ENCODE data around the gene RAMAC.
"Not testable (repeated sequence)": the region's sequence is repeated elsewhere in the genome, so short reads cannot be mapped to it uniquely, and the experiment has no call there.

Gene RAMAC

DNA sequence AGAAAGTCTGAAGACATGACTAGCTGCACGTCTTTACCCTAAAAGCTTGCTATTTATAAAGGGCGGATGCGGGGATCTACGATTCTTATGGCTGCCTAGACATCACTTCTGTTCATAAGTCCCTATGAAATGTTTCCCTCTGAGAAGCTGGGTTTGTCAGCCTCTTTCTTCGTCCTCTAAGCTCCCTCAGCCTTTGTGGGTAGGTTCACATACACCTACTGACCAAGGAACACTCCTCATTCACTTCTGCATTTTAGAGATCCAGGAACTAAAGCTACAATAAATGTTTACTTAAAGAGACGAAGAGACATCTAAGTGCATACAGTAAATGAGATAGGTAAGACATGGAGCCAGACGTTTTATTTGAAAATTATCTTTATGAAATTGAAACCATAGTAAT, 16.7 kb upstream of the RAMAC start:
- DNase-seq, result no peak

DNA sequence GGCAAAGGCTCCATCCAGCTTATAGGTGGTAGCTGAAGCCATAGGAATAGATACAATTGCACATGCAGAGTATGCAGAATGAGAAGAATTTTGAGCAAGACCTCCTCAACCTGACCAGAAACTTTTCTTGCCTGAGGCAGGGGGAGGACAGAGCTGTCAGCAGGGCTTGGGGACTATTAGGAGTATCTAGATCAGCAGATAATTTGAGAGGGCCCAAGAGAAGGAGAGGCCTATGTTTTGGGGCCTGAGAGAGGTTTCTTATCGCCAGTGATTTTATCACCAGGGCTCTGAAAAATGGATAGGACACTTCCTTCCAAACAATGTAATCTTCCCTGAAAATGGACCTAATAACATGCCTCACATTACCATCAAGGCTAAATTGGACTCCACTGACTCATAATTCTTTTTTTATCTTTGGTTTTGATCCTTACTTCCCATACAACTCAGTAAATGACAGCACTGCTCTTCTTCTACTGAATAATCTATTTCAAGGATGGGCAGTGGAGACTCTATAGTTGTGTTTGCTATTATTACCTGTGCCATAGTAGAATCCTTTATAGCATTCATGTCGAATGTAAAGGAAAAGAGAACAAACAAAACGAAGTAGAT, 15.8 kb upstream of the RAMAC start:
- DNase-seq, result no peak

DNA sequence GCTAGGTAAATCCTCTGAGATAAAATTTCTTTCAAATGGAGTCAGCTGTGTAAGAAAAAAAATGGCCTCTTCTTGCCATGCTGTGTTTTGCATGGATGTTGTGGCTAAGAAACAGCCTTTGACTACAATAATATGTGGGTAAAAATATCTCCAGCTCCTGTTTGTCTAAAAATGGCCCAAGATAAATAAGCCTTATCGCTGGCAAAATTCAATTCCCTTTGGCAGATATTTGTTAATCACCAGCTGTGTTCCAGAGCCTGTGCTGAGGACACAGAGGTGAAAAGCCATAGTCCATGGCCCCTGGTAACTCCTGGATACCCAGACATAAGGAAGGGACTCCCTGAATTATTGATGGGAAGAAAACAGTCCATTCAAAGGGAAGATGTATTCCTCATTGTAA, 15.3 kb upstream of the RAMAC start:
- DNase-seq, result no peak

DNA sequence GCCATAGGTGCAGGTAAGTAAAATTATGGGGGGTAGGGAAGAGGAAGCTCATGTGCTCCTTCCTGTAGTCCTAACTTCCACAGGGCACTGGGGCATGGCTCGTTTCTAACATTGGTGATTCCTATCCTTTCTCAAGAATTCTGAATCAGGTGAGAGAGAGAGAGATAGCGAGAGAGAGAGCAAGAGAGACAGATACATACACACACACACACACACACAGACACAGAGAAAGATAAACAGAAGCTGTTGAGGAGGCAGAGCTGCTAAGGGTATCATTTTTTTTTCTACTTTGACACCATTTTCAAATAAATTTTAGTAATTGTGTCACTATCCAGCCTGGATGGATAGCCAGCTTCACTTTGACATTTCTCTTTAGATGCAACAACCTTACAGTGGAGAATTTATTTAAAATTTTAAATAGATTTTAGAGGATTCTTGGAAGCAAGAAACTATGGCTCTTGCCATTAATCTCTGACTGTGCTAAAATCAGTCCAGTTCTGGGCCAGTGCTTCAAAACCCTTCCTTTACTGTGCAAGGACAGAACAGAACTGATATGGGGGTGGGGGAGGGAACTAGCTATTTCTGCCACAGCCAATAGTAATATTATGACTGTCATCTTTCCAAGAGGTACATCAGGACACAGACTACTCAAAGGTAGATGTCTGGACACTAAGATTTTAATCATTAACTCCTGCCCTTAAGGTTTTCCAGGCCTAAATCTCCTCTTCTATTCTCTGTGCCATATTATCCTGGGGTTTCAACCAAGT, 14.6 kb upstream of the RAMAC start:
- DNase-seq, result no peak

DNA sequence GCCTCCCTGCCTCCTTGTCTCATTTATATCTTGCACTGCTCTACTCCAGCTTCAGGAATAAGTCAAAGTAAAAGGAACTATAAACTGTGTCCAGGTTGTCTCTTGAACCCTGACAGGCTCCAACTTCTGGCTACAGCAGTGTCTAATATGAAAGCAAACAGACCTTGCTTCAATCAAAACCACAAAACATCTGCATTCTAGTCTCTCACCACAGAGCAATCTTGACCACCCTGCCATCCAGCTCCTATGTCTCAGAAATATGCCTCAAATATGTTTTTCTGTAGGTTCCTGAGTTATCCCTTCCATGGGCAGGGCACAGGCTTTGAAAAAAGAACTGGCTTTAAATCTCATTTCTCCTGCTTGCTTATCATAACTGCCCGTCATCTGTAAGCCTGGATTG, 13.0 kb upstream of the RAMAC start:
- no peak for DNase-seq

DNA sequence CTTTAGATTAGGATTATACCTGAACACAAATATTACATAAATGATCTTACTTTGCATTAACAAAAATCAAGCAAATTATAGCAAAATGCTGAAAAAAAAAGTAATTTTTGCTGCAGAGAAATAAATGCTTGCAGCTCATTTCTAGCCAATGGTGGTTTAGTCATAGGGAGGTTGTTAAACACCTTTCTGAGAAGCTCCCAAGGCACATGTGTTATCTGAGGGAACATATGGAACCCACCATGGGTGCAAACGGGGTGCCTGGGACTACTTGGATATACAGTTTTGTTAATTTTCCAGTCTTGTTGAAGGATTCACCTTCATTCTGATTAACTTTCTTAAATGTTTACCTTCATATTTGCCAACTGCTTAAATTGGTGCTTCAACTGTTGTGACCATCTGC, 8.9 kb upstream of the RAMAC start:
- DNase-seq, result no peak

DNA sequence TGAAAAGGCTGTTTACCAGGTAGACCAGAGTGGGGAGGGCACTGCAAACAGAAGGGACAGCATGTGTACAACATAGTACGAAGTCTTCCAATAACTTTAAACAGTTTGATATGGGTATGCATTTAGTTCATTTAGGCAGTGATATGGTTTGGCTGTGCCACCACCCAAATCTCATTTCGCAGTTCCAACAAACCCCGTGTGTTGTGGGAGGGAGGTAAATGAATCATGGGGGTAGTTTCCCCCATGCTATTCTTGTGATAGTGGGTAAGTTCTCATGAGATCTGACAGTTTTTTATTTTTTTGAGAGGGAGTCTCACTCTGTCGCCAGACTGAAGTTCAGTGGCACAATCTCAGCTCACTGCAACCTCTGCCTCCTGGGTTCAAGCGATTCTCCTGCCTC, 7.6 kb upstream of the RAMAC start:
- no peak for DNase-seq

DNA sequence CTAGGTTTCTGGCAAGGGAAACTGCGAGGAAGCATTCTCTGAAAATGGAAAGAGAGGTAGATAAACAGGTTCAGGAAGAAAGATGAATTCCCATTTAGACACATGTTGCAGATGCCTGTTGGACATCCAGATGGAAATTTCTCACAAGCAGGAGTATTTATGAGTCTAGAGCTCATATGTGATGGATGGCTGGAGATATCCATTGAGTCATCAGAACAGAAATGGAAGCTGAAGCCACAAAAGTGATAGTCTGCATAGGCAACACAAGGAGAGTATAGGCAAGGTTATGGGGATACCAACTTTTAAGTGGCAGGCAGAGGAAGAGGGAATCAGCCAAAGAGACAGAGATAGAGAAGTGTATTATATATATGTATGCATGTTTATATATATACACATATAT, 6.3 kb upstream of the RAMAC start:
- no peak for DNase-seq

DNA sequence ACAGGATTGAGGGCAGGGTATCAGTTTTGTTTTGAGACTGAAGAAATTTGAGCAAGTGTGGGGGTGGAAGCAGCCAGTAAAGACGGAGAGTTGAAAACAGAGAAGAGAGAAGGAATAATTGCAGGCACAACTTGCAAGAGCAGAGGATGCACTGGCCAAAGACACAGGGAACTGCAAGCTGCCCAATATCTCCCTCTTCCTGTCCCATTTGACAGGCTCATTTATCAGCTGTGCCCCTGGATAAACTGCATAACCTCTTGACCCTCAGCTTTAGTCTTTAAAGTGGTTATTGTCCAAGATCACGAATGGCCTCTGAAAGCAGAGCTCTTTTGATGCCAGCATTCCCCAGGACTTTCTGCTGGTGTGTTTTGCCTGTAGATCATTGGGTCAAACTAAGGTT, 5.0 kb upstream of the RAMAC start:
- DNase-seq, result no peak

DNA sequence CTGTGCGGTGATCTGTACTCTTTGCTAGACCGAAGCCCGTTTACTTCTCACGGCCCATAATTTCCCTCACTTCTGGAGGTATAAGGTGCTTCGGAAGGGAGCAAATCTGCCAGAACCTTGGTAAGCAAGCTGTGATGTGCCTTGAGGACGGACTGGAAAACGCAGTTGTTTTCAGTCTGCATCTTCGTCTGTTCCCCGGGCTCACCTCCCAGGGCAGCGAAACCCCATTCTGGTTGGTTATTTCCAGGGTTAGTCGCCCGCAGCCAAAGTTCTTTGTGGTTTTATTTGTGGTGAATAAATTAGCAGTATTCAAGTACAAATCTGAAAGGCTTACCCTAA, 401 bp downstream of the RAMAC start:
- DNase-seq, result peak; percentile 20

DNA sequence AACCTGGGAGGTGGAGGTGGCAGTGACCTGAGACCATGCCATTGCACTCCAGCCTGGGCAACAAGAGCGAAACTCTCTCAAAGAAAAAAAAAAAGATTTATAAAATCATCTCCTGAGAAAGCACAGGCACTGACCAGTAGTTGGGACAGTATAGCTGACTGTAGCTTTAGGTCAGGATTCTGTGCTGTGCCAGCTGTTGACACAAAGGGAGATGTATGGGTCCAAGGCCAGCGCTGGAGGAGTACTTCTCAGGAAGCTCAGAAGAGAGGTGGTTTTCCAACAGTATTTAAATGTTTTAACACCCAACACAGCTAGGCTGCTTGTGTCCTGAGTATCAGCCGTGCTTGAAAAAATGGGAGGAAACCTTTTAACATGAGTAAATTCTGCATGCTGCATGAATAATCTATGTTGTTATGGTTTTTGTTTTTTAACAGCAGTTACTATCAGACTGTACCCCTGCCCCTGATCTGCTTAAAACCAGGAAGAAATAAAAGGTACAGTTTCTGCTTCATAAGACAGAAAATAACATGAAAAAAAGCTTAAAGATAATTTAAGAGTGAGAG, 6.5 kb downstream of the RAMAC start:
- no peak for DNase-seq

DNA sequence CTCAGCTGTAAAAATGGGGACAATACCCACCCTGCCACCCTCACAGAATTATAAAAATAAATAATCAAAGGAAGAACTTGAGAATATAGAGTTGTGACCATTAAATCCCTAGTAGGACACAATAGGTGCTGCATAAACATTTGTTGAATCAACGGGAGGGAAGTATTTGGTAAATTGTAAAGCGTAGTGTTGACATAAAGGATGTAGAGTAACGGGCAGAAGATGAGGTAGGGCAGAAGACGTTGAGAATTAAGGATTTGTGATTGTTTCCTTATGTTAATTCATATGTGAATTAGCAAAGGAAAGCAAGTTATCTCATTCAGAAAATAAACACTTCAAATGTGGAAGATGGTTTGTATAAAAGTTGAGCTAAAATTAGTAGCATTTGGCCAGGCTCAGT, 7.1 kb downstream of the RAMAC start:
- no peak for DNase-seq

DNA sequence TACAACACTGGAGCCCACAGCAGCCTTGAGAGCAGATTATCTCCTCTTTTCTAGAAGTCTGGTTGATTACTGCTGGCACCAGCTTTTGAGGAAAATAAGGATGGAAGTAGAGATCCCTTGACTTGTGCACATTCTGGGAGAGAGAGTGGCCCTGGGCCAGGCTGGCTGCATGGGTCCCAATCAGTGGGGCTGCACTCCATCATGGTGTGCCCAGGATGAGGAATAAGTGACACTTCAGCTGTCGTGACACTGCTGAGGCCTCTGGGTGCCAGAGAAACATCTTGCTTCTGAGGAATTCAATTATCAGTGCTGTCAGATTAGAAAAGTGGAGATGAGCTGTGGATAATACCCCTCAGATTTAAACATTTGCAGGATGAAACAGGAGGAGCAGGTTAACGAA, 9.1 kb downstream of the RAMAC start:
- no peak for DNase-seq

DNA sequence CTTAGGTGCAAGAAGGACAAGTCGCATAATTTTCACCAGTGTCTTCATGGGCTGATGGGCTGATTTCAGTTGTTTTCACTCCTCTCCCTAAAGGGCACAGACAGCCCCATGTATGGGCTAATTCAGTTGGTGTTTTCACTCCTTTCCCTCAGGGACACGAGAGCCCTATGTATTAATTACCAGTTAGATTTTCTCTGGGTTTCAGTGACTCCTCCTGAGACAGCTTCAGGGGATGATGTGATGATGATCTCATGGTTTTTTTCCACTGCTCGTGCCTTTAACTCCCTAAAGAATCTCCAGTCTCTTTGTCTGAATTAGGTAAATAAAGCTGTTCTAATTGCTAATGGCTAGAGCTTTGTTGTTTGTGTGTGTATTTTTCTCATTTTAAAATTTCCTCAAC, 9.9 kb downstream of the RAMAC start:
- no peak for DNase-seq

DNA sequence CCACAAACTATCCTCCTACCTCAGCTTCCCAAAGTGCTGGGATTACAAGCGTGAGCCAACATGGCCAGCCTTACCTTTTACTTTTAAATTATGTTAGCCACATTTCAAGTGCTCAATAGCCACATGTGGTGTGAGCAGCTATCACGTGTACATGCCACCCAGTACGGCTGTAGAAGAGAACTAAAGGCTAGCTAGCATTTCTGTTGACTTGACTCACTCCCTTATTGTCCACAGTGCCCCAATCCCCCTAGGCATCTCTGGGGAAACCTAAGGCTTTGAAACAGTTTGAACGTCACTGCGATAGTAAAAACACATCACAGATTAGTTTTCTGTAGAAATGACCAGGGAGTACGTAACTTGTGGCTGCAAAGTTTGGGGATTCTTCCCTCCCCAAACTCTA, 13.4 kb downstream of the RAMAC start:
- DNase-seq, result no peak

DNA sequence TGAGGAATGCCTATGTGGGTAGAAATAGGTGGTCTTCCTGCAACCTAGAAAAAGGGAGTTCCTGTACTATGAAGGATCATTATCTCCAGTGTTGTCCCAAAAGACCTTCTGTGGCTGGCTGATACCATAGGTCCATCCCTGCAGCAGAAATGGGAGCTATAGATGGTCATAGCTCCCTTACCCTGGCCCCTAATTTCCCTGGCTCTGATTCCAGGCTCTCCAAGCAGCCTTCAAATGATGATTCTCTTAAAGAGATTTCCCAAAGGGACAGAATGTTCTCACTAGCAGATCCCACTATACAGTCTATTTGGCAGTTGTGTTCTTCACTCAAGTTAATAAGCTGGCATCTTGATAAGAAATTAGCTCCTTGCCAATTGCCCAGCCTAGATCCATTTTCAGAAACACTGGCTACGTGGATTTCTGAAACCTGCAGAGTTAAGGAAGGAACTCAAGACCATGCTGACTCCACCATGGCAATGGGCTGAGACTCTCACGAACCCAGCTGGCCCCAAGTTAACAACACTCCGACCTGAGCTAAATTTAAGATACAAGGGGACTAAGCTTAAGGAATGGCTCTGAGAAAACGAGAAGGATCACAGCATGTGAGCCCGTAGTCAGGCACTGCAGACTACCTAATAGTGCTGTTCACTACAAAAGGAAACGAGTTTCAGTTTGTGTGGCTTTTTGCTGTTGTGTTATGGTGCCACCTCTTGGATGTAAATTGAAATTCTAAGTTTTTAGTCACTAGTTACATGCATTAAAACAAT, 14.1 kb downstream of the RAMAC start:
- peak; percentile 69 for DNase-seq

DNA sequence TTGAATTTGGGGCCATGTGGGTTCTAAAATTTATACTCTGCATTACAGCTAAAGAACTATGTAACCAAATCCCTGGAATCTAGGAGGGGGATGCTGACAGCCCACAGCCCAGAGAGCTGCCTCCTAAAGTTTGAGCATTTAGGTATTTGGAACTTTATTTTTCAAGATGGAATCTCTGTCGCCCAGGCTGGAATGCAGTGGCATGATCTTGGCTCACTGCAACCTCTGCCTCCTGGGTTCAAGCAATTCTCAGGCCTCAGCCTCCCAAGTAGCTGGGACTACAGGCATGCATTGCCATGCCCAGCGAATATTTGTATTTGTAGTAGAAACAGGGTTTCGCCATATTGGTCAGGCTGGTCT, 14.6 kb downstream of the RAMAC start:
- not testable (repeated sequence) for DNase-seq

DNA sequence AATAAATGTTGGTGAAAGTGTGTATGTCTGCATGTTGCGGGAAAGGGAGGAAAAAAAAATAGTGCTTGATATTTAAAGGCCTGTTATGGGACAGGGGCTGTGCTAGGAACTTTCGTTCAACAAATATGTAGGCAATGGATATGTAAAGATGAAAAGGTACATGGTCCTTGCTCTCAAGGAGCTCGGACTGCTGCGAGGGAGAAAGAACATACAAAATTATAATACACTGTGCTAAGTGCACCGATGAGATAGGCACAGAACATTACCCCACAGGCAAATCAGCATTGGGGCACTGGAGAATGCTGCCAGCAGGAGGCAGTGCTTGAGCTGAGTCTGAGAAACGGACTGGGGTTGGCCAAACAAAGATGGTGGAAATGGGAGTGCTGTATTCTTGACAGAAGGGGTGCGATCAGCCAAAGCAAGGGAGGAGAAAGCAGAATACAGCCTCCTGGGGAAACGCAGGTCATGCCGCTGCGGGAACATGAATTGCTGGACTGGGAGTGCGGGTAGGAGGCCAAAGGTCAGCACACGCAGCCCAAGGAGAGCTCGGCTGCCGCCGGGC, 24.8 kb downstream of the RAMAC start:
- DNase-seq, result peak; percentile 90

DNA sequence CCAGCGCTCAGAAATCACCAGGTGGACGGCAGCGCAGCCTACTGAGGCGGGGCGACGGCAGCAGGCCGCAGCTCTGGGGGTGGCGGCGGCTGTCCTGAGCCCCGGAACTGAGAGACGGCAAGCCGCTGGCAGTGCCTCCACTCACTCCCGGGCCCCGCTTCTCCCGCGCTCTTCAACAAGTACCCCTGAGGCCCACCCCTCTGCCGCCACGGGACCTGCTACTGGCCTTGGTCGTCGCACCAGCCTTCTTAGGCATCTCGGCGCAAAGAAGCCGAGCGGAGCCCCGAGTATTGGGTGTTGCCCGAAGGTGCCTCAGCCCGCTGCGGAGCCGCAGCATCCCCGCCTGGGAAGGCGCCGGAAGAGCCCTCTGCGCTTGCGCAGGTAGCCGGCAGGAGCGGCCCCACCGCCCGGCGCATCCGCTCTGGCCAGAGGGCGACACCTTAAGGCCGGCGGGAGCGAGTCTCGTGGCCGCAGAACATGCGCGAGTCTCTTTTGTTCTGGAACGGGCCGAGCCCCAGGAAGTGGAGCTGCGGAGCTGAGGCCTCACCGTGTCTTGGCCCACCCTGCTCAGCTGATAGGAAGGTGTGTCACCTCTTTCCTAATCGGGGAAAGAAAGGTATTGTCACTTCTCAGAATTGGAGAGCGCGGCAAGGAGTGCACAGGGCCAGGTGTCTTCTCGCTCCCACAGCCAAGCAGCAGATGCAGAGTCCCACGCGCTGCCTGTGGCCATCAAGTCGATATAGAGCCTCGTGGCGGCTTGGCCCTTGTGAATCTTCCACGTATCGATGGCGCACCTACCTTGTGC, 25.5 kb downstream of the RAMAC start, which contains the start of gene C15orf40:
TSS of gene C15orf40 (minus strand) at position 369 of the 805 bp plus-strand sequence. CDS start at position 337, 32 bp downstream.
- DNase-seq, result peak; percentile 92

DNA sequence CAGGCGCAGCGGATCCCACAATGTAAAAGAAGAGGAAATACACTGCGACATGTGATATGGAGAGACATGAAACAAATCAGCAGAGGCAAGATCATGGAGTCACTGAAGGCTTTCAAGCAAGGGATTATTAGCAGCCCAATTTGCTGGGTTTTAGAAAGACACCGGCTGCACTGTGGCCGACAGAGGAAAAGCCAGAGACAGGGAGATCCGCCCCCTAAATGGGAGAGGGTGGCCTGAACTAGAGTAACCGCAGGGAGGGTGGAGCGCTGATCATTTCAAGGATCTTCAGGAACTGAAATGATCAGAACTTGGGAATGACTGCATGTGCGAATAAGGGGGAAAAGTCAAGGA, 26.0 kb downstream of the RAMAC start:
- DNase-seq, result no peak

DNA sequence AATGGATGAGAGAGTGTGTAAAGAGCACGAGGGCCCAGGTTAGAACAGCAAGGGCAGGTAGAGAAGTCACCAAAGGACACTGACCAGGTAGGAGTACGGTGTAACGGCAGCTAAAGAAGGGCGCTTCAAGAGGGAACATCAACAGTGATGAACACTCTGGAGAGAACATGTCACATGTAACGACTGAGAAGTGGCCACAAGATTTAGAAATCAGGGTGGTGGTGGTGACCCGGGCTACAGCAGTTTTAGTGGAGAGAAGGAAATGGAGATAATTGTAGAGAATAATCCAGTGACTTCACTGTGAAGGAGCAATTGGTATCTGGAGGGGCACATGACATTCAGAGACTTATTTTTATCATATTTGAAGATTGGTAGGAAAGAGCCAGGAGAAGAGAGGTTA, 26.6 kb downstream of the RAMAC start:
- no peak for DNase-seq

DNA sequence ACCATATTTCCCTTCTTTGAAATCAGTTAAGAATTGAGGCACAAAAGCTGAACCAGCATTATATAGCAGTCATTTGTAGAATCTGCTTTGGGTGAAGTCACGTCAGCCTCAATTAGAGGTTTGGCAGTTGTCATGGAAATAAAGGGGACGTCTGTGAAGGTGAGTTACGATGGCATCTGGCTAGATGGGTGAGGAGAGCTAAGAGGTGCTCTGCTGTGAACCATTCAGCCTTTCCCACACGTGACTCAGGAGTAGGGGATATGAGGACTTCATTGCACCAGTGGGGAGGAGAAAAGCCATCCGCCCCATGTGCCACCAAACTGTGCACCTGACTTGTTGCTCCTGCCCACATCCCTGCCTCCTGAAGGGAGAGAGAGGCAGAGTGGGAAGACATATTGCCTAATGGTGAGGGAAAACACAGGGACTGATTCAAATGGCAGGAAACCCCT, 28.2 kb downstream of the RAMAC start:
- peak; percentile 39 for DNase-seq

DNA sequence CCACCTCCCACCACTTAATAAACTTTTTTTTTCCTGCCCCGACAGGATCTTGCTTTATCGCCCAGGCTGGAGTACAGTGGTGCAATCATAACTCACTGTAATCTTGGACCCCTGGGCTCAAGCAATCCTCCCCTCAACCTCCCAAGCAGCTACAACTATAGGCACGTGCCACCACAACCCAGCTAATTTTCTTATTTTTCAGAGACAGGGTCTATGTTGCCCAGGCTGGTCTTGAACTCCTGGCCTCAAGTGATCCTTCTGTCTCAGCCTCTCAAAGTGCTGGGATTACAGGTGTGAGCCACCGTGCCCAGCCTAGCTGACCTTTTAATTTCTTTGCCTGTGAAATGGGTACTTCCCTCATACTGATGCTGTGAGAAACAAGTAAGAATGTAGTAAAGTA, 29.4 kb downstream of the RAMAC start:
- DNase-seq, result no peak

All from activated CD4-positive, alpha-beta T cell treated with anti-CD3 and anti-CD28 coated beads, Interleukin-2, amount 50 U/mL, for 16 hours (primary cell).